GM19438 (cell line): ENCODE measurements around the gene MMP7.

Source experiments
- ATAC-seq: cut with Tn5 transposase; IDR thresholded peaks from one replicate; pipeline ENCODE4 v1.9.1; 2021; ENCODE audit warnings: low read depth; ENCODE audit not compliant: unreplicated experiment

MMP7 gene, protein sequence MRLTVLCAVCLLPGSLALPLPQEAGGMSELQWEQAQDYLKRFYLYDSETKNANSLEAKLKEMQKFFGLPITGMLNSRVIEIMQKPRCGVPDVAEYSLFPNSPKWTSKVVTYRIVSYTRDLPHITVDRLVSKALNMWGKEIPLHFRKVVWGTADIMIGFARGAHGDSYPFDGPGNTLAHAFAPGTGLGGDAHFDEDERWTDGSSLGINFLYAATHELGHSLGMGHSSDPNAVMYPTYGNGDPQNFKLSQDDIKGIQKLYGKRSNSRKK

DNA sequence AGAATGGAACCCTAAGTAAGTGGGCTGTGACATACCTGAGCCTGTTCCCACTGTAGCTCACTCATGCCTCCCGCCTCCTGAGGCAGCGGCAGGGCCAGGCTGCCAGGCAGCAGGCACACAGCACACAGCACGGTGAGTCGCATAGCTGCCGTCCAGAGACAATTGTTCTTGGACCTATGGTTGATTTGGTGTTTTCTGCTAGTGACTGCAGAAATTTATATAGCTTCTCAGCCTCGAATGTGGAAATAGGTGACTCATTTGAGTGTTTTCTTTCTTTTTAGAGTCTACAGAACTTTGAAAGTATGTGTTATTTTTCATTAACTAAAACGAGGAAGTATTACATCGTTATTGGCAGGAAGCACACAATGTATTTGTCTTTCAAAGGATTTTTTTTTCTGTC, at the start of gene MMP7:
Gene MMP7 (minus strand): TSS at position 190 of the 400 bp plus-strand sequence. CDS start 47 bp downstream, at position 143.
- no peak for ATAC-seq

DNA sequence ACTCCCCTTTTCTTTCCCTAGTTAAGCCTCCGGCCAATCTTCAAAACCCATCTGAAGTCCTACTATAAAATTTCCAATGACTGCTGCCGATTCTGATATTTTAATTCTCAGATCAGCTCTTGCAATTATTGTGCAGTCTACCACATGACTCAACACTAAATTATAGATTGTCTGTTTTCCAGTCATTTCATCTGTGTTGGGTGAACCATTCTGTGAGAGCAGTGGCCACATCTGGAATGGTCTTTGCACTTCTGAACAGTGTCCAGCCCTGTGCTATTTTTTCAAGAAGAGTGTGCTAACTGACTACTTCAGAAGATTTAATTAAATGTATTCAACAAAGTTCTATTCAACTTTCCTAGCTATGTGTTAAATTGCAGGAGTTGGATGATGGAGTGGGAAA, 47.2 kb upstream of the MMP7 start:
- no peak for ATAC-seq

DNA sequence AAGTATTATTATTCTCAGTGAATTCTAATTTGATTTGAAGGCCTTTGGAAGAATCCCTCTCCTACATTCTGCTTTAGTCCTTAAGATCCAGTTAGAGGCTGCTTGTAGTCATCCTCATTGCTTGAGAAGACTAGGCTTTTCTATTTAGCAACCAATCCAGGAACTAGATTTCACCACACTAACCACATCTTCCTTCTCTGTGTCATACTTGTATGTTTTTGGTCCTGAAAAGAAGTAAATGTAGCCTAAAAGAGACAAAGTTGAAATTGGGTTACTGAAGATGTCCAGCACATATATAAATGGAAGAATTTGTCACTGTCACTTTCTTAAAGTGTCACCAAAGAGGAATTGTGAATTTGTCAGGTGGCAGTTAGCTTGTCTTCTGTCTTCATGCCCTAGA, 46.6 kb upstream of the MMP7 start:
- no peak for ATAC-seq

DNA sequence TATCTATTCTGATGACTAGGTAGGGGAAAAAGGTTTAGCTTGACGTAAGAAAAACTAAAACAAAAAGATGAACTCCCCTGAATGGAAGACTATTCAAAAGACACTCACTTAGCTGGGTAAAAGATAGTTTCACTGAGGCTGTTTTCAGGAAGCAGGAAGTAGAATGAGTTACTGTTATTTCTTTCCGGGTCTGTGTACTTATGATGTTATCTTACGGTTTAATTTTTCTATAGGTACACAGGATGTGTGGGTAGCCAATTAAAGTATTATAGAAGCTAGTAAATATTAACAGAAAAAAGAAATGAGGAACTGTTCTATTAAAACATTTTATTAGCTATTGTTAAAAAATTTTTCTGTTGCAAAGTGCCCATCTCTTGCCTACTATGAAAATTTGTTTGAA, 45.8 kb upstream of the MMP7 start:
- no peak for ATAC-seq

DNA sequence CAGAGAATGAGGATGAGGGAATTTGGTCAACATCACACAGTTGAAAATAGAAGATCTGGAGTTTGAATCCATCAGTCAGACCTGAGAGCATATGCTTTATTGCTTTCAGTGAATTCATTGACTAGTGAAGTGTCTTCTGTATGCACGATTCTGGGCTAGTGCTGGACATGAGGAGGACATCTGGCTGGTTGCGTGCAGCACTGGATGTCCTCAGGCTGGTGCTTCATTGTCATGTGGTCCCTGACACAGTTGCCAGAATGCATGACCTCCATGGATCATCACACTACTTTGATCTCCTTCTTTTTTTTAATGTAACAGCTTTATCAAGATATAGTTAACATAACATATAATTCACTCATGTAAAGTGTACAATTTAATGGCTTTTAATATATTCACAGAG, 44.5 kb upstream of the MMP7 start:
- ATAC-seq = no peak

DNA sequence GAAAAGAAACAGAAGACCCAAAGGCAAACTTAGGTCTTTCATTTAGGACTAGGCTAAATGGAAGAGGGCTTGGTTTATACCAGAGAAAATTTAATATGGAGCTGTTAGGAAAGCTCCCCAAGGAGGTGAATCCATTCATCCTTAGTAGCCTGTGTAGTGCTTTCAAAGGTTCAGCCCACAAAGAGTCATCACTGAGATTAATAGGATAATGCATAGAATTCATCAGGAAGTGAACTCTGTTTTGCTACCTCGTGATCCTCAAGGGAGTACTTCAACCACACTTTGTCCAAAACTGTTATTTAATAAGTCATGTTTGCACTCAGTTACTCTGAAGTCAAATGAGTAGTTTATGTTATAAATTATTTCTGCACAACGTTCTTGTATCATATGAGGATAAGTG, 43.3 kb upstream of the MMP7 start:
- no peak for ATAC-seq

DNA sequence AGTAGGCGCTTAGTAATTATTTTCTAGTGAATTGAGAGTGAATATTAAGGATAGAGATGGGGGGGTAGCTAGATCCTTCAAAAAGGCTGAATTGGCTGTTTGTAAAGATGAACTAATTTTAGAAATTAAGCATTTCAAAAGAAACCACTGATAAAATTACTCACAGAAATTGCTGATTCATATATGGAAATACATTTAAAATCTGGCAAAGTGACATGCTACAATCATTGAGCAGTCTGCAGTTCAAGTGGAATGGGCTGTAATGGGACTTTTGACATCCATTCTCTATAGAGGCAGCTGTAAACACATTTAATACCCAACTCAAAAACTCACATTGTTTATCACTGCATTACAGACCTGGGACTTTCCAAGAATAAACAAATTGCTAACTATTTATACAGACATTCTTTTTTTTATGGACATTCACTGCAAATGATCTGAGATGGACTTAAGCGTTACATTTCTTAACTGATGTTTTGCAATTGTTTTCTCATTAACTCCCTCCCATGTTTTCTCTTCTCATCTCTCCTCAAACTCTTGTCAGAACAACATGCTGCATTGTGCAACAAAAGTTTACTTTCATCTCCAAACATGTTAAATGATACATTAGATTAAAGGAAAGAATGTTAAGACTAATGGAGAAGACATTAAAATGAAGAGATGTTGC, 42.1 kb upstream of the MMP7 start:
- ATAC-seq = no peak

DNA sequence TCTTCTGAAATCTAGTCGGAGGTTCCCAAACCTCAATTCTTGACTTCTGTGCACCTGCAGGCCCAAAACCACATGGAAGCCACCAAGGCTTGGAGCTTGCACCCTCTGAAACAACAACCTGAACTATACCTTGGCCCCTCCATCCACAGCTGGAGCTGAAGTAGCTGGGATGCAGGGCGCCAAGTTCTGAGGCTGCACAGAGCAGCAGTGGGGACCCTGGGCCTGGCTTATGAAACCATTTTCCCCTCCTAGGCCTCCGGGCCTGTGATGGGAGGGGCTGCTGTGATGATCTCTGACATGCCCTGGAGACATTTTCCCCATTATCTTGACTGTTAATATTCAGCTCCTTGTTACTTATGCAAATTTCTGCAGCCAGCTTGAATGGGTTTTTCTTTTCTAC, 38.3 kb upstream of the MMP7 start:
- ATAC-seq = no peak

DNA sequence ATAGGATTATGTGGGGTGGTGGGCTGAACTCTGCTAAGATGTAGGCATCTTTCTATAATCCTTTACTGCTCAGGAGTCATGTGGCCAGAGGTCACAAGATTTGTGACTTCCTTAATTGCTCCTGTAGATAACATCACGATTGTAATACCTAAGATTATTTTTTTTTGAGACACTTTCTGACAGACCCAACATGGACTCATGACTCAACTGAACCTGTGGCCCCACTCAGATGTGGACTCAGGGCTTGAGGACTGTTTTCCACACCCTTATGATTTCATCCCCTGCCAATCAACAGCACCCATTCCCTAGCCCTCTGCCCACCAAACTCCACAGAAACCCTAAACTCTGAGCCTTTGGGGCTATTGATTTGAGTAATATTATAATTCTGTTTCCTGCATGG, 35.6 kb upstream of the MMP7 start:
- ATAC-seq = no peak

DNA sequence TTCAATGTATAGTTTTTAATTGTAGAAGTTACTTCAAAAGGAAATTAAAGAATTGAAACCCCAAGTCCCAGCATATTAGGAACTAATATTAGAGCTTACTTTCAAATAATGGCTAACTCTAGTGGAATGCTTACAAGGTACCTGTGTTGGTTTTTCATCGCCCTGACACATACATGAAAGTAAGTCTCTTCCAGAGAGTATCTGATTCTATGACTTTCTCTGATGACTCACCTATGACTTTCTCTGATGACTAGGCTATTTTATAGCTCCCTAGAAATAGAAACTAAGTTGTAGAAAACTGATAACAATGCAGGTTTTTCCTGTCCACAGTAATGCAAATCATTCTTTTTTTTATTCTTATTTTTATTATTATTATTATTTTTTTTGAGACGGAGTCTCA, 33.6 kb upstream of the MMP7 start:
- peak; percentile 55 for ATAC-seq

DNA sequence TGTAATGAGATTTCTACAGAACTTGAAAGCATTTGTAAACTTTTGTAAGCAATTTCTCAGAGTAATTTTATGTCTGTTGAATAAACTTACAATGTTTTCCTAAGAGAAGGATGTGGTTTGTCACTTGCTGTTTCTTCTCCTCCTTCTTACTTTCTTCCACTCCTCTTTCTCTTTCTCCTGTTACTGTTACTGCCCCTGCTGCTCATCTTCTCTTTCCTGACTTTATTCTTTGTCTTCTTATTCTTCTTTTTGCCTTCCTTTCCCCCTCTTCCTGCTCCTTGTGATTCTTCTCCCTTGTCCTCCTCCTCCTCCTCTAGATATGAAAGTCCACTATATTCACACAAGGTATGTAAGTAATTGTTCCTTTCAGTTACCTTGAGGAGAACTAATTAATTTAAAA, 31.1 kb upstream of the MMP7 start:
- ATAC-seq = no peak

DNA sequence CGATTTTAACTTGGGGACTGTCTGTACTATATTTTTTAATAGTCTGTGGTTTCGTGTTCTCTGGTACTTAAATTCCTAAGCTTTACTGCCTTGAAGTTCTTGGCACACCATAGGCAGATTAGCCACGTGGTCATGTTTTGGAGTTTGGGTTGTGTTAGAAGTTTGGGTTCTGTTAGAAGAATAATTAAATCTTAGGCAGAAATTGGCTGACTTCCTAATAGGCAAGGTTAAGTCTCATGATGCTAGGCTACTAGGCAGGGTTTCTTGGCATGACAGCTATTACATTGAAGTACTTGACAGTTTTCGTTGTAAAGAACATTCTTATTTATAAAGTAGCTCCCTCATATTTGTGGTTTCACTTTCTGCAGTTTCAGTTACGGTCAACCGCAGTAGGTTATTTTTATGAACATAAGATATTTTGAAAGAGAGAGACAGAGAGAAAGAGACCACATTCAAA, 30.0 kb upstream of the MMP7 start:
- peak; percentile 80 for ATAC-seq

DNA sequence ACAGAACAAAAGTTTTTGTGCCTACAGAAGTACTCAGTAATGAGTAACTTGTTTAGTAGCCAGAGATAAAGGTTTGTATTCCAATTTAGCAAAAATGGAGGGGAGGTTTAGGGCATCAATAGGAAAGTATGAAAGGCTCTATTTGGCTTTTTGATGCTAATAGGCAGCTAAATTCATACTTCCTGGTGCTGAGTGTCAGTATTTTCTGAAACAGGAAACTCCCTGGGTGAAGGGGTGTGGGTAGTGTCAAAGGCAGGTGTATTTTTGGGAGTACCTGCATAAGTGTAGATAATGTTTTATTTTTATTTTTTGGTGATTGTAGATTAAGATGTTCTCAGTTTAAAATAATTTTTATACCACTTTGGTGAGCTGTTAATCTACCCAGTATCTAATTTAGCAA, 29.3 kb upstream of the MMP7 start:
- no peak for ATAC-seq

DNA sequence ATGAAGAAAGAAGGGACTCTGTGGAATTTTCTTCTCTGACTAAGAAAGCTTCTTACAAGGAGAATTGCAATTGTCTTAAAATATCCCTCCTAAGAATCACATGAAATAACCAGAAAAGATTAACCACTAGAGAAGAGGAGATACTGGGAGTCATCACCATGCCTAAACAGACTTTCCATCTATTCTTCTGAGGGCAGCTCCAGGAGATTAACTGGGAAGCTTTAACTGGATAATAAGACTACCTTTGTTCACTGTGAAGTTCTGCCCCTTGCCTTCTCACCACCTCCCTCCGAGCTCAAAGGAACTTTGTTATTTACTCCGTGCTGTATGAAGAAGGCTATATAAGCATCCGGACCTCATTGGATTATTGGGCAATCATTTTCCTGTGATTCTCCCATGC, 24.5 kb upstream of the MMP7 start:
- ATAC-seq = no peak

DNA sequence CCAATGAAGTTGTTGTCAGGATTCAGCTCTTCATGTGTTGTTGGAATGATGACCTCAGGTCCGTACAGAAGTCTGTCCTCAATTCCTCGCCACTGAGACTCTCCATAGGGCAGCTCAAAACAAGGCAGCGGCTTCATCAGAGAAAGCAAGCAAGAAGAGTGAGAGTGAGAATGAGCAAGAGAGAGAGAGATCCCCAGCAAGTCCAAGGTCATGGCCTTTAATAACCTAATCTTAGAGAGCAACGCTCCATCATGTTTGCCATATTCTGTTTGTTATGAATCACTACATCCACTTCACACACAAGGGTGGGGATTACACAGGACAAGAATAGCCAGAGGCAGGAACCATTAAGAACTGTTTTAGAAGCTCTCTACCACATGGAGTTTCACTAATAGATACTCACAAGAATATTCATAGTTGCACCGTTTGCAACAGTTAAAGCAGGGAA, 23.3 kb upstream of the MMP7 start:
- ATAC-seq = peak; percentile 71

DNA sequence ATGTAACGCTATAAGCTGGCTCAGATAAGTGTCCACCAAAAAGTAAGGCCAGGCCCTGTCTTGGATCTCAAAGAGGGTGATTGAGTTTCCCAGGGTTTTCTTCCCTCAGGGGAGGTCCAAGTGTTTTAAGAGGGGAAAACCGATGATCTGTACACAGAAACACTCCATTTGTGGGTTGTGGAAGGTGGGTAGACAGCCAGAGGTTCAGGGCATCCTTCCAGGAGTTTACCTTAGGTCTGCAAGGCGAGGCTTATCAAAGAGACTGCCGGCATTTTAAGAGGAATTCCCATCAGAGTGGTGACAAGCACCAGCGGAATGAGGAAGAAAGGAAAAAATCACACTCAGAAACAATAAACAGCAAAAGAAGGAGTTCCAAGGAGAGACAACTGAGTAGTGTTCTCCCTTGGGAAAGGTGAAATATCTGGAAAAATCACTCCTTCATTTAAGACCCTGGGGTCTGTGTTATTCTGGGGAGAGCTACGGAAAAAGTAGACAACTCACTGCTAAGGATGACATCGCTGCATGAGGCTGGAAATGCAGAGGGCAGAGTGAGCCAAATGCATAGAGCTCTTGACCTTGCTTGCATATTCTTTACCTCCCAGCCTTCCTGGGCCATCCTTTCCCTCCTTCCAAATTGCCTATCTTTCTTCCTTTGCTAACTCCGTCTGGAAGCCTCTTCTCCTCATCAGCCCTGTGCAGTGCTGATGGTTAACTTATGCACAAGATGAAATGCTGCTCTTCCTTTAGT, 22.1 kb upstream of the MMP7 start:
- ATAC-seq = no peak

DNA sequence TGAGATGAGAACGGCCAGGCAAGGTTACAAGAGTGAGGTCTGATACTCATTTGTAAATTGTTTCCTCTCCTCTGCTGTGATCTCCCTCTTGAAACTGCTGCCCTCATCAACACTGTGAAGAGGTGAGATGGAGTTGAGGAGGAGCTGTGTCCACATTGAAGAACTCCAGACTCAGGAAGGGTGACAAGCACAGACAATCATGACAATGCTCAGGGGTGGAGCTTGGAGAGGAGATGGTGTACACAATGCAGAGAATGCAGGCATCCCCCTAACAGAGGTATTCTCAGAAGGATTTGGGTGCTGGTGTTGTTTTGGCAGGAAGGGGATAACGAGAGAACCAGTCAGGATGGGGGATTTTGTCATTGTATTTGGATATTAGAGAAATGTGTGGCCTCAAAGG, 21.5 kb upstream of the MMP7 start:
- no peak for ATAC-seq

DNA sequence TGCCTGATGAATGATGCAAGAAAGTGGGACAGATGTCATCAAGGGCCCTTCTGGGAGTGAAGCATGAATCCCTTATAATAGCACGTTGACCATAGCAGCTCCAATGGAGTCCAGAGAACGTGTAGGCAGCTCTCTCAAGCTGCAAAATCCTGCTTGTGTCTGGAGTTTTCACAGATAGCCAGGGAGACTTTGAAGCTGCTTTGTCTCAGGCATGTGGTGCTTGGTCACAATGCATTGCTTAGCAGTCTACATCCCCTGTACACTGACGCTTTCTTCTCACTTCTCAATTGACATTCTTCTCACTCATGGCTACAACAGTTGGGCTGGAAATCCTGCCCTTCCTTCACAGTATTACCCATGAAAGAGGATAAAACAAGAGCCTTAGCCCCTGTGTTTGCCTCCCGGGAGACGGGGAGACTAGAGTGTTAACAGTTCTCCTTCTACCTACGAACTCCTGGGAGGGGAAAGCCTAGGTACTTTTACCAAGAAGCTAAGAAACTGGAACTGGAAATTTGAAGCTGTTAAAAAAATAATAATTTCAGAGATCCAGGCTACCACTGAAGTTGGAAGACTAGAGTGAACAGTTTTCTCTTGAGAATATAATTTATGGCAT, 20.7 kb upstream of the MMP7 start:
- ATAC-seq = no peak

DNA sequence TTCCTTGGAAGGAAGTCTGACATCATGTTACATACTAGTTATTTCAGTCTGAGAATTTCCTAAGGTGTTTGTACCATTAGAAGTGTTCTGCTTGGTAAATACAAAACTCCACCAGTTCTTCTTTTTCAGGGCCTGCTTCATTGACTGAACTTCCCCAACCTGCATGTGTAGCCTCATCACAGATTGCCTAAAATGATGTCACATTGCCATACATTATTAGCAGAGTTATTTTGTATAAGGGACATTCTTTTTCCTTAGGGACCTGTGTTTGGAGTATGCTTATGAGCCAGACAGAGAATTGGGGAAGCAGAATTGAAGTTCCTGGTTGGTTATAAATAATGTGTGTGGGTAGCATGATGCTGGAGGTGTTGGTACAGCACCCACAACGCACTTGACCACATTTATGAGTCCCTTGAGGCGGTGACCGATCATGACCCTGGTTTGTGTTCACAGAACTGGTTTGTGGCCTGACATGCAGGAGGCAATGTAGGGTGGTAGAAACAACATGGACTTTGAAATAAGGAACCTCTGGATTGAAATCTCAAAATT, 16.4 kb upstream of the MMP7 start:
- peak; percentile 64 for ATAC-seq

DNA sequence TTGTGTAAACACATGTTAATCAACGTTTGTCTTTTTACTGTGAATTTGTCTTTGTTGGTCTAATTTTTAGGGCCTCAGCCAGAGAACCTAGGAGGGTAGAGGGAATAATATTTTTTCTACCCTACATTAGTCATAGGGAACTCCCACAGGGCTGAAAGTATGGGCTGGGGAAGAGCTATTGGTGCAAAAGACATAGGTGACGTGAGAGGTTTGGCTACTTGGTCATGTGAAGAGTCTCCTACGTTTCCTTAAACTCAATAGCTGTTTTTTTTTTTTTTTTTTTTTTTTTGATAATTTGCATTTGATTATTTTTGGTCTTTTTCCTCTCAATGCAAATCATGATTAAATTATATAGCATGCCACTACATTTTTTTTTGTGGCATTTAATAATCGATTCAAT, 15.9 kb upstream of the MMP7 start:
- no peak for ATAC-seq

DNA sequence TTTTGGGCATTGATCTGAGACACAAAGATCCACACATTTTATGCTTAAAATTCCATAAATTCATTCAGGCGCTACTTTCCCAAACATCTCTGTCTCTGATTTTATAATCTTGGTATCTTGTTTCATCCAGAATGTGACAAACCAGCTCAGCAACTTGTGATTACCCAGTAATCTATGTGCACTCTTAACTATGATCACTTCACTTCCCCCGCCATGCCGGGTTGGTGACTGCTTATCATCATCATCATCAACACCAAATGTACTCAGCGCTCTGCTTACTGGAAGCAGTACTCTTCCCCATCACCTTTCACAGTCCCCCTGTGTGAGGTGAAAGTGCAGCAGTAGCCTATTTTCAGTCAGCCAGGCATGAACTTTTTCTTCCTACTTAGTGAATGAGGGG, 15.2 kb upstream of the MMP7 start:
- no peak for ATAC-seq
